GM19043 (cell line): Measurements from ENCODE around the gene TMEM108.

Experiments used
- ATAC-seq: cut with Tn5 transposase; IDR thresholded peaks from one replicate; pipeline ENCODE4 v1.9.1; 2021; ENCODE audit warnings: low read depth; ENCODE audit not compliant: unreplicated experiment

TMEM108 gene

DNA sequence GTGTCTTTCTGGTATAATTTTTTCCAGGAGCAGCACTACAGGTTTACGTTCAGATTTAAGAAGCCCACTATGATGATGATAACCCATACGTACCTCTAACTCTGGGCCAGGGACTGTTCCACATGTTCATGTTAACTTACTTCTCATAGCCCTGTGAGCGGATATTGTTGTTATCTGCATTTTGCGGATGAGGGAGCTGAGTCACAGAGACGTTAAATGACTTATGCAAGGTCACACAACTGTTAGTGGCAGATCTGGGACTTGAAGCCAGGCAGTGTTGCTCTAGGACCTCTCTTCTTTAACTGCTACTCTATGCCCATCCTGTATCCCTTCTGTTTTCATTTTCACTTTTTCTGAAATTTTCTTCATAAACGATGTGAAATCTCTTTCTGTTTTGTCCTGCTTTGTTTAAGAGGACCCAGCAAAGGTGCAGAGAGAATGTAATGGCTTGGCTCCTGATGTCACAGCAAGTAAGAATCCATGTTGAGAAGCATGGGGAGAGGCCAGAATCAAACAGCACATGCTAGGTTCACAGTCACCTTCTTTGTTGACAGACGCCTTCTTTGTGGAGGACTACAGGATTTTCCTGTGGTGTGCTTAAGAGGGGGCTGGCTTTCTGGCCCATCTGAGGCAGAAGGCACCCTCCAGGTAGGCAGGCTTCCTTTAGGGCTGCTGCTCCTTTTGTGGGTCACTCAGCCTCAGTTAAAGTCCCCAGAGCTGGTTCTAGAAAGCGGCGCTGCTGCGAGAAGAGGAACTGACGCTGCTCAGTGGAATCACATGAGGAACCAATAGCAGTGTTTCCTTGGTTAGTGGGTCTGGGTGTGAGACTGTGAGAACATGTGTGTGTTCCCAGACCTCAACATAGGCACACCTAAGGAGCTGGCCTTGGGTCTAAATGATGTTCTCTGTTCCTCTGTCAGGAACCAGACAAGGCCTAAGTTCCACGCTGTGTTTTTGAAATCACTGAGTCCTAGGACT, 121.6 kb downstream of the TMEM108 start:
- ATAC-seq: no peak

DNA sequence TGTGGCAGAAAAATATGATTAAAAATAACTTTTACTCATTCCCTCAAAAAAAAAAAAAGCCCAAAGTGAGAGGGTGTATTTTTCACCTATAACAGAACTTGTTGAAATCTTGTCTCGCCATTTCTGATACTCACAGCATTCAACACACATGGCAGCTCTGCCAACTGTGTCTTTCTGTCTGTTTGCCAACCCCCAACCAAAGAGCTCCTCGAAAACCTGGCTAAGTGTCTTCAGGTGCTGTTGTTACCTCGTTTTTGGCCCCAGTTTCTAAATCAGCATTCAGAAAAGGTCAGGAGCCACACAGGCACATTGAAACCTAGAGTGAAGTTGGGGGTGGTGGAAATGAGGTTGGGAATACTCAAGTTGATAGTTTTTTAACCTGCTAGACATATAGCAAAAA, 123.5 kb downstream of the TMEM108 start:
- ATAC-seq: no peak

DNA sequence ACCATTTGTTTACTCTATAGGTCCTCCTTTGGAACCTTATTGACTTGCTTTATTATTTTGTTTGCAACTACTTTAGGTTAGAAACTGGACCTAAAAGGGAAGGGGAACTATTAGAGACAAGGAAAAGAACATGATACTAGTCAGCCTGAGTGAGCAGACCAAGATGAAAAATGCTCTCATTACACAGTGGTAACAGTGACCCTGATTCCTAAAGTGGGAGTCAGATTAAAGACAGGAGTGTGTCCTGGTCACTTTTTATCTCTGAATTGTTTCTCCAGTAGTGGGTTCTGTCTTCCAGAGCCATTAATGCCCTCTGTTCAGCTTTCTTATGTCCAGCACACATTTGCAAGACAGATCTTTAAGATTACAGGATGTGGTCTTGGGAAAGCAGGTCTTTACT, 124.1 kb downstream of the TMEM108 start:
- ATAC-seq: no peak

DNA sequence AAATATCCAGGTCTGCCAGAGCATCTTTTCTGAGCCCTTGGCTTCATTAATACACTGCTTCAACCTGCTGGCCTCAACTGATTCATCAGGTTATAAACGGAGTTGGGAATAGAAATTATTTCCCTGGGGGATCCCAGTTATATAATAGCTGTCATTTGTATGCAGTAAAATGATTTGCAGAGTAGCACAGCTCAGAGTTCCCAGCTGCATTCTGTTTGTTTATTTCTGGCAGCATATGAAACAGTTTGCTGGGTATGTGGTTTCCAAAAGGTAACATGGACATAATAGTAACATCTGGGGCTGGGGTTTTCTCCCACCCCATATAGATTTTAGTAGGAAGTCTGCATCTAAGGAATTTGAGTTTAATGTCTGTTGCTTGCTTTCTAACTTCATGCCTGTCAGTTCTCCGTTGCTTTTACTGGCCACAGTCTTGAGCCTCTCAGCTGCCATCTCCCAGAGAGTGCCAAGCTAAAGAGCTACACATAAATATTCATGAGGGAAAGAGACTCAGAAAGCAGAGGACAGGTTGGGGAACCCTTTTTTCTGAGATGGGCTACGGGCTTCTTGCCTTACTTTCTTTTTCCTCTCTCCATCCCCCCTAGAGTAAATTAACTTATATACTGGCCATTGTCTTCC, 124.6 kb downstream of the TMEM108 start:
- ATAC-seq: no peak

DNA sequence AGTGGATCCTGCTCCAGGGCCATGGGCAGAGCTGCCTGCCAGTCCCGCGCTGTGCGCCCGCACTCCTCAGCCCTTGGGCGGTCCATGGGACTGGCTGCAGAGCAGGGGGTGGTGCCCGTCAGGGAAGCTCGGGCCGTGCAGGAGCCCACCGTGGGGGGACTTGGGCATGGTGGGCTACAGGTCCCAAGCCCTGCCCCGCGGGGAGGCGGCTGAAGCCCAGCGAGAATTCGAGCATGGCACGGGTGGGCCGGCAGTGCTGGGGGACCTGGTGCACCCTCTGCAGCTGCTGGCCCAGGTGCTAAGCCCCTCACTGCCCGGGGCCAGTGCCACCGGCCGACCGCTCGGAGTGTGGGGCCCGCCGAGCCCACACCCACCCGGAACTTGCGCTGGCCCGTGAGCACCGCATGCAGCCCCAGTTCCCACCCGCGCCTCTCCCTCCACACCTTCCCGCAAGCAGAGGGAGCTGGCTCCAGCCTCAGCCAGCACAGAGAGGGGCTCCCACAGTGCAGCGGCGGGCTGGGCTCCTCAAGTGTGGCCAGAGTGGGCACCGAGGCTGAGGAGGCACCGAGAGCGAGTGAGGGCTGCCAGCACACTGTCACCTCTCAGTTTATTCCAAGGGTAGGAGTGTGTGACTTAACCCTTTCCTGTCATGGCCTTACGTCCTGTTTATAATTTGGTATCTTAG, 129.3 kb downstream of the TMEM108 start:
- ATAC-seq: no peak

DNA sequence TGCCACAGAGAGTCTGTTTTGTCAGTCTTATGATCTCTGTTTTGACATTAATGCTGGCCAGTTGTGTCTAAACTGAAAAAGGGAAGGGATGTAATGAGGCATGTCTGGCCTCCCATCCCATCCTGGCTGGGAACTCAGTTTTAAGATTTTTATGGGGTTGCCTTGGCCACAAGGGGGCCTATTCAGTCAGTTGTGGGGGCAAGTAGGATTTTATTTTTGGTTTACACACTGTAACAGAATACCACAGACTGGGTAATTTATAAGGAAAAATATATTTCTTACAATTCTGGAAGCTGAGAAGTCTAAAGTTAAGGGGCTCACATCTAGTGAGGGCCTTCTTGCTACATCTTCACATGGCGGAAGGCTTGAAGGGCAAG, 129.8 kb downstream of the TMEM108 start:
- ATAC-seq: no peak

DNA sequence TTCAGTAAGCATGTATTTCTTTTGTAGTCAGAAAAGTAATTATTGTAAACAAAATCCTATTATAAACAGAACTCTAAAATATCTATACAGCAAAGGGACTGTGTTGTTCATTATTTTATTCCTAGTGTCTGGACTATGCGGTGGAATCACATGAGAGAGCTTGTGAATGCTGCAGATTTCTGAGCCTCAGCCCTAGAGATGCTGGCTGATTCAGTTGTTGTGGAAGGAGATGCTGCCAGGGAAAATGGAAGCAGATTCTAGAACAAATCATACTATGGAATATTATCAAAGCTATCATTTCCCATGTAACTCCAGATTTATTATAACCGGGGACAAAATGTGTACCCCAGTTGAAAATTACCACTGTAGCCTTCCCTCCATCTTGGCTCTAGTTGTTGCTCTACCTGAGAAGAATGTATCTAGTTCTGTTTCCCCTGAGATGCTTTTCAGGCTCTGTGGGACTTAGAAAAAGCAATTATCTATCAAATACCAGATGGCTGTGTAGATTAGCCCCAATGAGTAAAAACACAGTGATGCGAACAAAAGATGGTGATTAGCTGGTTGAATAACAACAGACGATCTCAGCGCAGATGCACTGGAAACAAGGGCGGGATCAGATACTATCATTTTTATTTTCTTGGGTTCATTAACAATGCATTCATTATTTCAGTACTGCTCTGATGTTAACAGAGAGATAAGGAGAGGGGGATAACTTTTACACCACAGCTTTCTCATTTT, 131.3 kb downstream of the TMEM108 start:
- no peak for ATAC-seq

DNA sequence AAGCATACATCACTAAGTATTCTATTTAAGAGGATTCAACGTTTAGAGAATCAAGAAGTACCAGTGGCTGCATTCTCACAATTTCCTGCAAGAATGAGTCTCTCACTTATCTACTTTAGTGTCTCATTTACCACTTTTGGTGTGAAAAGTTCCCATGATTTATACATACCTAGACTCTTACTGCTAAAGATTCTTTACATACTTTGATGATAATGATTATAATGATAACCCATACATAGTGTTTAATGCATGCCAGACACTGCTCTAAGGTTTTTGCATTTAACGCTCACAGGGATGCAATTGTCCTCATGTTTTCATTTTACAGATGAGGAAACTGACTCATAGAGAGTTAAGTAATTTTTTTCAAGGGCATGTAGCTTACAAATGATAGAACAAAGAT, 133.6 kb downstream of the TMEM108 start:
- ATAC-seq: no peak

DNA sequence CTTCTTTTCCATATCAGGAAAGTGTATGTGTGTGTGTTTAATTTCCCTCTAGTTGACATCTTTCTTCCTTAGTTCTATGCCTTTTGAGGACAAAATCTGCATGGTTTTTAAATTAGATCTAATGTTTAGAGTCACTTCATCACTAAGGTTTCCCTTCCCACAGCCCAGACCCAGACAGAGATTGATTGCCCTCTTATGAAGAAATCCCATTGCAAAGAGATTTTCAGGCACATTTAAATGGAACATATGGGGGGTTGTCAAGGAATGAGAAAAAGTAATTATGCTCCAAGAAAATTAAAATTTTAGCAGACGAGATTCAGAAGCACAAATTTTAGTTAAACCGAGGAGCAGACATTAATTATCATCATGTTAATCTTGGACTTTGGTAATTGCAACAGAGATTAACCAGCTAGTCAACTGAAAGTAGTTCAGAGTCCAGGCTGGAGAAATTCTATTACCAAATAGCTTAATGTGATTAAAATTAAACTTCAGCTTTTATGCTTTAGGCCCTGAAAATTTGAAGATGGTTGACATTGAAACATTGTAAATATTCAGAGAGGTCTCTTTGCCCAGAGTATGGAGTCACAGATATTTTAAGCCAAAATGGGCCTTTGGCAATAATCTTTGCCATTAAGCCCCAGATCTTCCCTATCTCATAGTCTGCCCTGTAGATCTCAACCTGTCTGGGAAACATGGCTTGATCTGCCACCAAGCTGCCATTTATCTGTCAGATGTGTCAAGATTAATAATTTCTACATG, 143.4 kb downstream of the TMEM108 start:
- ATAC-seq: no peak

DNA sequence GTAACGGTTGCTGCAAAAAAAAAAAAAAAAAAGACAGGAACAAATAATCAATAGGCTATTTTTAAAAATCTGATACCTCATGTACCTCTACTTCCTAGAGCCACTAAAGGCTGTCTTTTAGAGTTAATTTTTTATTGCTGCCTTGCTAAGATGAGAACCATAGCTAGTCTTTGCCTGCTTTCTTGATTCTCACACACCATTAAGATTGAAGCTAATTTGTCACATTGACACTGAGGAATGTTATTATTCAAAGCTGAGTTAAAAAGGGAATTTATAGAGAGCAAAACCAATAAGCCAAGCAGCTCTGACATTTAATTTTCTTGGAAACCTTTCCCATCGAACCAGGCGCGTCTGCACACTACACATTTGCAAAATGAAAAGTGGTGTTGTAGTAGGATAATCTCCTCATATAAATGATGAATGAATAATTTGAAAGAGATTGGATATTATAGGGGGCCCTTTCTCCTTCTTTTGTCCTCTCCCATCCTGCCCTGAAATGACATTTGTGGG, 149.7 kb downstream of the TMEM108 start:
- no peak for ATAC-seq

DNA sequence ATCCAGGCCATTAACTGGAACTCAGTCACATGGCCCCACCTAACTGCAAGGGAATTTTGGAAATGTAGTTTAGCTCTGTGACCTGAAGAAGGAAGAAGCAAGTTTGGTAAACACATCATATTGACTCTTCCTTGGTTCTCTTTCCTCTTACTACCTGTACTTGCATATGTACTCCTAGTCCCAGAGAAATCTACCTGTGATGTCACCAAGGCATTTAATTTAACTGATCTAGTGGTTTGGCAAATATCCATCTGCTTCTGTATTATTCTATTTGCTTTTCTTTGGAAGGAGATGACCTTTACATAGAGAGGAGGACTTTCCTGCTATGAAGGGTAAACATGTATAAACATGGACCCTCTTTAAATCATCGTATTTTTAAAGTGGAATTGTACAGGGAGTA, 150.8 kb downstream of the TMEM108 start:
- ATAC-seq: no peak

DNA sequence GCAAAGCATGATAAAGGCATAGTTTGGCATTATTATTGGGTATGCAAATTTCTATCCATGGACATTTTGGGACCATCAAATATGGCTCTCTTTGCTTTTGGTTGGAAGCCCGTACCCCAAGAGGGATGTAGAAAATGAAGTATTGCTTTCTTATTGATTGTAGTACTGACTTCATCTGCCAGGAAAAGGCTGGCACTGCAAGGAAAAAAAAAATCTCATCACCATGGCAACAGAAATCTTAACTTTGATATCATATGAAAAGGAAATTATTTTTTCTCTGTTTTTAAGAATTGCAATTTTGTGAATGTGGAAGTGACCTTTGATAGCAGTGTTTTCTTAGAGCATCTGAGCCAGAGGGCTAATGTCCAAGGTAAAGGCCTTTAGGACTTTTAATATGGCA, 151.7 kb downstream of the TMEM108 start:
- no peak for ATAC-seq

DNA sequence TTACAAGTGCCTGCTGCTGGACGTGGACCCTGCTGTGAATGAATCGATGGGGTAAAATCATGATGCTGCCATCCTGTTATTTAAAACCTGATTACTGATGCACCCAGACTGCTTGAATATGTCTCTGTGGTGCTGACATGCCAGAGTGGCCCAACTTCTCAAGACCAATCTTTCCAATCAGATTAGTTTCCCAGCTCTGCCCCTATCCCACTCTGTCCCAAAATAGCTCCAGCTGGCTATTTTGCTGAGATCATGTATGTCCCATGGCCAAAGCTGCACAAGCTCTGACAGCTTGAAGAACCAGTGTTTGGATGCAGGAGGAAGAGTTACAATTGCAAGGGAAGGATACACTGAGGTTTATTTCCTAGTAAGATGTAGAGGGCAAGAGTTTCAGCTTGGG, 153.6 kb downstream of the TMEM108 start:
- ATAC-seq: no peak

DNA sequence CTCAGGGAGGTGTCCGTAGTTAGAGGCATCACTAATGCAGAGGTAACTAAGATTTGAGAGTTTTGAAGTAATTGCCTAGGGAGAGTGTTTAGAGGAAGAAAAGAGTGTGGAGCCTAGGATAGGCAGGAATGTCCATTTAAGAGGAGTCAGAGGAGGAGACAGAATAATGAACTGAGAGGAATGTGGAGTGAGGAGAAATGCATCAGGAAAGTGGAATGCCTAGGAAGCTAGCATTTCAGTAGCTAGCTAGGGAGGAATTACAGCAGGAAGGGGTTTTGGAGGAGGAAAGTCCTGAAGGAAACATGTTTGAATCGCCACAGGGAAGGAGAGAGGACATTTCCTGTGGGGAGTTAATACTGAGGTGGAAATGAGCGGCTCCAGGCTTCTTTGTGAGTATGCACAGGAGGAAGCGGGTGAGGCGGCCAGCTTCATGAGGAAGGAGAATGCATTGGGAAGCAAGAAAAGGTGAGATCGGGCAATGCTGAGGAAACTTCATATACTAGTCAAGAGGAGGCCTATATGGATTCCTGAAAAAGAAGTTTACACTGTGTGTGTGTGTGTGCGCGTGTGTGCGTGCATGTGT, 154.3 kb downstream of the TMEM108 start:
- ATAC-seq: no peak

DNA sequence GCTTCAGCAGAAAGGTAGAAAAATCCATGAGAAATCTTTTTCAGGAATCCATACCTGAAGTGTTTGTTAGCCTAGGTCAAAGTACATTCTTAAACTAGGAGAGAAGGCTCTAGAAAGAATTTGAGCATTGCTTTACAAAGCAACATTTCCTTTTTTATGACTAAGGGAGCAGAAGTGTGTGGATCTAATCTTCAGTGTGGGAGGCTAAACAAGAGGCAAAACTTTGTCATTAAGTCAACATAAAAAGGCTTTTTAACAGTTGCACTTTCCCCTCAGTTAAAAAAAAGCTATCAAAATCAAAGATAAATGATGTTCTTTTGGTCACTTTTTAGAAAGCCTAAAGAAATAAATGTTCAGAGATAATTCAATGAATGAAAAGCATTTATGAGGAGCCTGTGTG, 154.8 kb downstream of the TMEM108 start:
- ATAC-seq: no peak

DNA sequence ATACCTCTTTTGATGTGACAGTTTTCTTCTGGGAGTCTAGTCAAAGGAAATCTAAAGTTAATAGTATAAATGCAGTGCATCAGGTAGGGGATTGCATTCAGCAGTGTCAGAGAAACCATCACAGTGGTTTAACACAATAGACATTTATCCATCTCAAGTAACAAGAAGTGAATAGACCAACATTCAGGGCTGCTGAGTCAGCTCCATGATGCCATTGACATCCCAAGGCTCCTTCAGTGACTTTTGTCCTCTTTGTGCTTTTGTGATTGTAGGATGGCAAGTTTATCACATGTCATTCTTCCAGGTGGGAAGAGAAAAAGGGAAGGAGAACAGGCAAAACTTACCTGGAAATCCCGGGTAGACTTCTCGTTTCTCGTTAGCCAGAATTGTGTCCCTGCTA, 158.3 kb downstream of the TMEM108 start:
- no peak for ATAC-seq

DNA sequence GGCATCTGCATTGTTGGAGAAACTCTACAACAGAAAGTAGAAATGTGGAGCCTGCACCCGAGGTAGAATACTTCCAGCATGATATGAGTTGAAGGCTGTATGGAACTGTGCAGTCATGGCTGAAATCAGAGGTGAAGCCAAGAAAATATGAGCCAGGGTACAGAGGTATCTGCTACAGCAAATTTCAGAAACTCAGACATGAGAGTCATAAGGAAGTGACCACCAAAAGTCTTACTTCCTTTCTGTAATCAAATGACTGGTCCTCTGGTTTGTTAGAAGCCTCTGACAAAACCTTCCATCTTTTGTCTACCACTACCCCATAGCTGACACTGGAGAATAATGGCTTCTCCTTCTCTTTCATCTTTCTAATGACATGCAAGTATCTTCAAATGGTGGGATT, 159.4 kb downstream of the TMEM108 start:
- no peak for ATAC-seq

DNA sequence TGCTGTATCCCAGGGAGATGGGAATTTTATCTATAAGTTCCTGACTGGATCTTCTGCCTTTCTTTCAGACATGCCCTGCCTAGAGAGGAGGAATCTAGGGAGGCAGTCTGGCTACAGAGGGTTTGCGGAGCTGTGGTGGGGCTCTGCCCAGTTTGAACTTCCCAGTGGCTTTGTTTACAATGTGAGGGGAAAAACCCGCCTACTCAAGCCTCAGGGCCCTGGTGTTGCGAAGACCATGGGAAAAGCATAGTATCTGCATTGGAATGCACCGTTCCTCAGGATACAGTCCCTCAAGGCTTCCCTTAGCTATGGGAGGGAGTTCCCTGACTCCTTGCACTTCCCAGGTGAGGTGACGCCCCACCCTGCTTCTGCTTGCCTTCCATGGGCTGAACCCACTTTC, 168.7 kb downstream of the TMEM108 start:
- ATAC-seq: no peak

DNA sequence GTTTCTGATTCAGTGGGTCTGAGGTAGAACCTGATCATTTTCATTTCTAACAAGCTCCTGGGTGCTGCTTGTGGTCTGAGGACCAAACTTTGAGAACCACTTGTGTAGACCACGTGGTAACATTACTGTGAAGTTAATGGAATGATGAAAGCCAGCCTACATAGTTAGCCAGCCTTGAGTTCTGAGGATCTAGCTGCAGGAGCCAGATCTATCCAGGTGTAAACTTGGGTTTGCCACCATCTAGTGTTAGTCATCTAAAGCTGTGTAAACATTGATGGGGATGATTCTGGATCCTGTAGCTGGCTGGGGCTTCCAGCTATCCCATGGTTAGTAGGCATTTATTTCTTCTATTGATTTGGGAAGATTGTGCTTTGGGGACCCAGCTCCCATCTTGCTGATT, 170.0 kb downstream of the TMEM108 start:
- ATAC-seq: no peak
